DOHH2 (cell line): ENCODE results near the gene ERFE.

Source experiments
- CTCF ChIP-seq: fragments of 200-600 bp; sonication (generic); IDR thresholded peaks from one replicate; pipeline ENCODE4 v1.5.1; 2014; ENCODE audit warnings: antibody characterized with exemption, mild to moderate bottlenecking, low read depth, low read length; ENCODE audit not compliant: poor library complexity, severe bottlenecking
- EZH2phosphoT487 ChIP-seq: fragments of 200-600 bp; sonication (generic); IDR thresholded peaks from 2 replicates; pipeline ENCODE4 v1.6.1; 2017; ENCODE audit warnings: borderline replicate concordance, mild to moderate bottlenecking, antibody characterized with exemption, low read length, moderate library complexity, mixed read lengths

GRCh38 chr2:238120463-238121298 is 38.1 kb upstream of the ERFE start:
- TF ChIP-seq EZH2phosphoT487 = no peak
- TF ChIP-seq CTCF = no peak
